Astrocyte (in vitro differentiated cells and primary cell): ENCODE results near the gene PKP4. TPM values are rescaled to one million over a fixed set of nuclear protein-coding genes. Genes with fewer than 3 reads are reported as not detected.
"Not testable (repeated sequence)": the region's sequence is repeated elsewhere in the genome, so short reads cannot be mapped to it uniquely, and the experiment has no call there.

Experiments
- DNase-seq: peaks from one replicate; pipeline ENCODE4 v3.0.0-alpha.2; 2010; ENCODE audit warnings: low read depth
- FAIRE-seq: peaks from 2 replicates; lab custom pipeline; 2011; peaks lifted over from hg19 to GRCh38; lab: Jason Lieb, UNC
- H2AFZ ChIP-seq: 2 replicates; pipeline ENCODE4 v1.6.0; 2012; ENCODE audit warnings: low read depth, low read length, inconsistent platforms
- H3K27ac ChIP-seq: 2 replicates; pipeline ENCODE4 v1.5.1; 2011; ENCODE audit warnings: low read depth, low read length, inconsistent platforms
- H3K27me3 ChIP-seq: 2 replicates; pipeline ENCODE4 v1.6.0; 2011; ENCODE audit warnings: low read length, inconsistent platforms; ENCODE audit not compliant: insufficient read depth
- H3K36me3 ChIP-seq: 2 replicates; pipeline ENCODE4 v1.5.1; 2011; ENCODE audit warnings: low read length, inconsistent platforms; ENCODE audit not compliant: insufficient read depth
- H3K4me1 ChIP-seq: 2 replicates; pipeline ENCODE4 v1.5.1; 2011; ENCODE audit warnings: low read length, inconsistent platforms; ENCODE audit not compliant: insufficient read depth
- H3K4me2 ChIP-seq: 2 replicates; pipeline ENCODE4 v1.6.0; 2012; ENCODE audit warnings: low read length, inconsistent platforms
- H3K4me3 ChIP-seq: 2 replicates; pipeline ENCODE4 v1.5.1; 2011; ENCODE audit warnings: low read depth, mild to moderate bottlenecking, low read length, inconsistent platforms; ENCODE audit not compliant: insufficient read depth
- H3K79me2 ChIP-seq: 2 replicates; pipeline ENCODE4 v1.6.0; 2012; ENCODE audit warnings: mild to moderate bottlenecking, low read length, inconsistent platforms; ENCODE audit not compliant: insufficient read depth
- H3K9ac ChIP-seq: 2 replicates; pipeline ENCODE4 v1.6.0; 2012; ENCODE audit warnings: mild to moderate bottlenecking, low read length, inconsistent platforms
- H3K9me3 ChIP-seq: 2 replicates; pipeline ENCODE4 v1.5.1; 2012; ENCODE audit warnings: low read depth, mild to moderate bottlenecking, low read length, inconsistent platforms; ENCODE audit not compliant: insufficient read depth
- H4K20me1 ChIP-seq: 2 replicates; pipeline ENCODE4 v1.6.0; 2012; ENCODE audit warnings: low read length, inconsistent platforms; ENCODE audit not compliant: insufficient read depth
- H3K27ac Mint-ChIP-seq: one replicate; pipeline ENCODE4 v1.8.0; 2021; ENCODE audit warnings: mild to moderate bottlenecking, mixed read lengths; ENCODE audit not compliant: unreplicated experiment
- H3K27me3 Mint-ChIP-seq: one replicate; pipeline ENCODE4 v1.8.0; 2021; ENCODE audit warnings: low read depth, mixed read lengths; ENCODE audit not compliant: unreplicated experiment
- H3K36me3 Mint-ChIP-seq: one replicate; pipeline ENCODE4 v1.8.0; 2021; ENCODE audit warnings: low read depth, mixed read lengths; ENCODE audit not compliant: unreplicated experiment
- H3K4me1 Mint-ChIP-seq: one replicate; pipeline ENCODE4 v1.8.0; 2021; ENCODE audit warnings: low read depth, mixed read lengths; ENCODE audit not compliant: unreplicated experiment
- H3K4me3 Mint-ChIP-seq: one replicate; pipeline ENCODE4 v1.8.0; 2021; ENCODE audit warnings: mild to moderate bottlenecking, moderate library complexity, mixed read lengths; ENCODE audit not compliant: unreplicated experiment
- H3K9me3 Mint-ChIP-seq: one replicate; pipeline ENCODE4 v1.8.0; 2021; ENCODE audit warnings: mild to moderate bottlenecking, mixed read lengths; ENCODE audit not compliant: unreplicated experiment
- CTCF ChIP-seq: IDR thresholded peaks from 2 replicates; pipeline ENCODE4 v1.5.1; 2011; ENCODE audit warnings: low read depth, mild to moderate bottlenecking, inconsistent platforms, low read length, moderate library complexity; ENCODE audit not compliant: insufficient read depth
- EZH2 ChIP-seq: IDR thresholded peaks from 2 replicates; pipeline ENCODE4 v1.6.1; 2012; ENCODE audit warnings: mild to moderate bottlenecking, low read length, inconsistent platforms; ENCODE audit not compliant: insufficient read depth
- total RNA-seq: library from RNA; stranded (reverse); gene quantifications from 2 replicates; pipeline ENCODE4 v1.2.1, GENCODE V29; 2021

Gene PKP4
- total RNA-seq, 1 donor from 2014 or later, result 38.4 TPM

DNA sequence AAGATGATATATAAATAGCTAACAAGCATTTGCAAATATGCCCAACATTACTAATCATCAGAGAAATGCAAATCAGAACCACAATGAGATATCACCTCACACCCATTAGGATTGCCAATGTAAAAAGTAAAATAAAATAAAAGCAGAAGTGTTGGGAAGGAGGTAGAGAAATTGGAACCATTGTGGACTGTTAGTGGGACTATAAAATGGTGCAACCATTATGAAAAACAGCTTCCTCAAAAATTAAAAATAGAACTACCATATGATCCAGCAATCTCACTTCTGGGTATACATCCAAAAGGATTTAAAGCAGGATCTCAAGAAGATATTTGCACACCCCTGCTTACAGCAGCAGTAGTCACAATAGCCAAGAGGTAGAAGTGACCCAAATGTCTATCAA lies 238.6 kb downstream of the PKP4 start:
- no peak for TF ChIP-seq EZH2
- no peak for TF ChIP-seq CTCF
- Mint-ChIP-seq H3K4me1 (no peaks in the 10 kb centered on the region), H3K4me3 (no peak overlapping the region), H3K36me3 (no peaks in the 10 kb centered on the region), H3K27ac (no peak overlapping the region), H3K9me3 (no peaks in the 10 kb centered on the region), H3K27me3 (peaks cover 5% of the 10 kb centered on the region)
- Histone ChIP-seq H3K9ac (no peak overlapping the region), H3K27me3 (no peaks in the 10 kb centered on the region), H3K4me1 (no peaks in the 10 kb centered on the region), H3K9me3 (no peaks in the 10 kb centered on the region), H3K4me2 (no peak overlapping the region), H4K20me1 (no peaks in the 10 kb centered on the region), H3K79me2 (no peaks in the 10 kb centered on the region), H3K4me3 (no peak overlapping the region), H3K36me3 (no peaks in the 10 kb centered on the region), H2AFZ (no peak overlapping the region), H3K27ac (no peak overlapping the region)
- DNase-seq, result no peak
- FAIRE-seq, result no peak

DNA sequence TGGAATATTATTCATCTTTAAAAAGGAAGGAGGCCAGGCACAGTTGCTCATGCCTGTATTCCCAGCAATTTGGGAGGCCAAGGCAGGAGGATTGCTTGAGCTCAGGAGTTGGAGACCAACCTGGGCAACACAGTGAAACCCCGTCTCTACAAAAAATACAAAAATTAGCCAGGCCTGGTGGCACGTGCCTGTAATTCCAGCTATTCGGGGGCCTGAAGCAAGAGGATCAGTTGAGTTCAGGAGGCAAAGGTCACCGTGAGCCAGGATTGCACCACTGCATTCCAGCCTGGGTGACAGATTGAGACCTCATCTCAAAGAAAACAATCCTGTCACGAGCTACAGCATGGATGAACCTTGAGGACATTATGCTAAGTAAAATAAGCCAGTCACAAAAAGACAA lies 239.0 kb downstream of the PKP4 start:
- not testable (repeated sequence) for DNase-seq, H3K27me3 Mint-ChIP-seq, H3K9ac ChIP-seq, H3K9me3 Mint-ChIP-seq, H4K20me1 ChIP-seq, H3K4me1 ChIP-seq, H2AFZ ChIP-seq, H3K27ac ChIP-seq, H3K27ac Mint-ChIP-seq, H3K27me3 ChIP-seq, H3K36me3 Mint-ChIP-seq, H3K36me3 ChIP-seq, H3K4me1 Mint-ChIP-seq, H3K4me3 Mint-ChIP-seq, H3K9me3 ChIP-seq, H3K4me3 ChIP-seq, H3K79me2 ChIP-seq, H3K4me2 ChIP-seq, FAIRE-seq

GRCh38 chr2:158699323-158699722 lies 242.6 kb downstream of the PKP4 start:
- H3K4me1 Mint-ChIP-seq, result no peaks in the 10 kb centered on the region
- H3K79me2 ChIP-seq, result no peaks in the 10 kb centered on the region
- H4K20me1 ChIP-seq, result no peaks in the 10 kb centered on the region
- H3K27me3 ChIP-seq, result no peaks in the 10 kb centered on the region
- H3K36me3 ChIP-seq, result no peaks in the 10 kb centered on the region
- H3K9ac ChIP-seq, result no peak overlapping the region
- H3K4me1 ChIP-seq, result no peaks in the 10 kb centered on the region
- TF ChIP-seq EZH2 (no peak), CTCF (no peak)
- DNase-seq (no peak), FAIRE-seq (no peak)
- no peak overlapping the region for H3K27ac ChIP-seq
- H3K4me2 ChIP-seq, result no peak overlapping the region
- H3K4me3 ChIP-seq, result no peak overlapping the region
- no peaks in the 10 kb centered on the region for H3K27me3 Mint-ChIP-seq
- no peak overlapping the region for H3K27ac Mint-ChIP-seq
- H3K36me3 Mint-ChIP-seq, result no peaks in the 10 kb centered on the region
- H3K9me3 ChIP-seq, result no peaks in the 10 kb centered on the region
- no peak overlapping the region for H3K4me3 Mint-ChIP-seq
- peaks cover 4% of the 10 kb centered on the region for H3K9me3 Mint-ChIP-seq
- H2AFZ ChIP-seq, result no peak overlapping the region
